Measurements from ENCODE around the gene CLRN2. TPM values are rescaled to one million over a fixed set of nuclear protein-coding genes. Genes with fewer than 3 reads are reported as not detected.

The CLRN2 gene
- total RNA-seq, 1 experiment from 2014 or later: not detected

- Histone ChIP-seq H2BK12ac (ENCODE audit: insufficient read length, low read depth, low read length) (no peak overlapping the region), H3K23ac (ENCODE audit: insufficient read length, low read depth, low read length) (no peak overlapping the region), H3K79me2 (ENCODE audit: insufficient read depth, low read length) (no peaks in the 10 kb centered on the region), H3K14ac (ENCODE audit: insufficient read depth, low read length) (no peak overlapping the region), H2BK20ac (ENCODE audit: low read depth, low read length, poor library complexity, severe bottlenecking) (no peak overlapping the region), H4K8ac (replicated peaks; ENCODE audit: insufficient read length, low read depth, low read length) (no peak overlapping the region), H4K91ac (ENCODE audit: insufficient read length, low read depth, low read length) (no peak overlapping the region), H3K18ac (ENCODE audit: insufficient read length, low read depth, low read length) (no peak overlapping the region), H3K4me1 (ENCODE audit: insufficient read depth, low read length) (no peaks in the 10 kb centered on the region), H3K9me3 (ENCODE audit: control insufficient read depth, low read depth, low read length) (no peaks in the 10 kb centered on the region), H3K79me1 (ENCODE audit: insufficient read depth, low read depth, low read length, poor library complexity, severe bottlenecking) (no peaks in the 10 kb centered on the region), H2BK5ac (ENCODE audit: insufficient read length, low read length) (no peak overlapping the region), H3K27me3 (ENCODE audit: insufficient read depth, low read length) (no peaks in the 10 kb centered on the region), H2BK120ac (ENCODE audit: low read depth, low read length, poor library complexity, severe bottlenecking) (no peak overlapping the region), H3T11ph (ENCODE audit: low read length) (no peak overlapping the region), H4K5ac (ENCODE audit: insufficient read length, low read depth, low read length) (no peak overlapping the region), H3K56ac (ENCODE audit: insufficient read length, low read depth, low read length) (no peak overlapping the region), H2BK15ac (ENCODE audit: low read depth, low read length) (no peak overlapping the region), H4K20me1 (ENCODE audit: control insufficient read depth, insufficient read depth, insufficient read length) (no peaks in the 10 kb centered on the region), H2AK5ac (ENCODE audit: insufficient read length, low read length) (no peak overlapping the region), H3K4ac (ENCODE audit: low read depth, low read length) (no peak overlapping the region), H3K27ac (ENCODE audit: insufficient read length, low read depth, low read length) (no peak overlapping the region), H3K9ac (ENCODE audit: extremely low read depth, insufficient read length, low read length) (no peak overlapping the region), H3K23me2 (ENCODE audit: insufficient read length, low read depth, low read length, poor library complexity, severe bottlenecking) (no peaks in the 10 kb centered on the region), H3K4me2 (ENCODE audit: insufficient read depth, insufficient read length, low read length) (no peak overlapping the region), H2AFZ (ENCODE audit: low read length) (no peak overlapping the region)
- TF ChIP-seq, protein P1, sequence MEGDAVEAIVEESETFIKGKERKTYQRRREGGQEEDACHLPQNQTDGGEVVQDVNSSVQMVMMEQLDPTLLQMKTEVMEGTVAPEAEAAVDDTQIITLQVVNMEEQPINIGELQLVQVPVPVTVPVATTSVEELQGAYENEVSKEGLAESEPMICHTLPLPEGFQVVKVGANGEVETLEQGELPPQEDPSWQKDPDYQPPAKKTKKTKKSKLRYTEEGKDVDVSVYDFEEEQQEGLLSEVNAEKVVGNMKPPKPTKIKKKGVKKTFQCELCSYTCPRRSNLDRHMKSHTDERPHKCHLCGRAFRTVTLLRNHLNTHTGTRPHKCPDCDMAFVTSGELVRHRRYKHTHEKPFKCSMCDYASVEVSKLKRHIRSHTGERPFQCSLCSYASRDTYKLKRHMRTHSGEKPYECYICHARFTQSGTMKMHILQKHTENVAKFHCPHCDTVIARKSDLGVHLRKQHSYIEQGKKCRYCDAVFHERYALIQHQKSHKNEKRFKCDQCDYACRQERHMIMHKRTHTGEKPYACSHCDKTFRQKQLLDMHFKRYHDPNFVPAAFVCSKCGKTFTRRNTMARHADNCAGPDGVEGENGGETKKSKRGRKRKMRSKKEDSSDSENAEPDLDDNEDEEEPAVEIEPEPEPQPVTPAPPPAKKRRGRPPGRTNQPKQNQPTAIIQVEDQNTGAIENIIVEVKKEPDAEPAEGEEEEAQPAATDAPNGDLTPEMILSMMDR (conservative IDR thresholded peaks at IDR 0.05): peak; percentile 51
- no peak for DNase-seq
- no peak overlapping the region for H3K27ac Mint-ChIP-seq
- H3K4me1 Mint-ChIP-seq: peaks cover 0 to 5% of the 10 kb centered on the region in 2 experiments; a peak in 1 of 4 replicates
- H3K4me3 Mint-ChIP-seq: no peak overlapping the region
- H3K9me3 Mint-ChIP-seq: no peaks in the 10 kb centered on the region
- H3K27me3 Mint-ChIP-seq (ENCODE audit: low read depth): peaks cover 4% of the 10 kb centered on the region
- H3K36me3 Mint-ChIP-seq (ENCODE audit: insufficient read depth in 1 of 3, low read depth in 3 of 3): no peaks in the 10 kb centered on the region
- WGBS (ENCODE audit: extremely low coverage, insufficient read length, low lambda C conversion rate): no CpG with 5 or more reads among the region's 1 CpG
Observed at GRCh38 chr4:17562157-17562556, 47.2 kb downstream of the CLRN2 start.

Measured in H9 (cell line).